Stomach smooth muscle (tissue), 2 donors: ENCODE measurements around the gene HOXC11.

Source experiments
- H3K27ac ChIP-seq: one replicate; pipeline ENCODE4 v1.7.0; 2013; ENCODE audit warnings: mild to moderate bottlenecking, low read length, inconsistent platforms
- H3K27me3 ChIP-seq, 2 donors: one replicate each; pipeline ENCODE4 v1.7.0; 2013; ENCODE audit warnings: low read length in 2 of 2; ENCODE audit not compliant: insufficient read depth in 2 of 2, control insufficient read depth in 1 of 2
- H3K36me3 ChIP-seq, 2 donors: one replicate each; pipeline ENCODE4 v1.7.0; 2013; ENCODE audit warnings: low read length in 2 of 2; ENCODE audit not compliant: control insufficient read depth in 2 of 2, insufficient read depth in 2 of 2
- H3K4me1 ChIP-seq: one replicate; pipeline ENCODE4 v1.7.0; 2013; ENCODE audit warnings: low read length; ENCODE audit not compliant: control insufficient read depth, insufficient read depth
- H3K4me3 ChIP-seq, 2 donors: one replicate each; pipeline ENCODE4 v1.7.0; 2013; ENCODE audit warnings: low read length in 2 of 2
- H3K9ac ChIP-seq, 2 donors: one replicate each; pipeline ENCODE4 v1.7.0; 2013; ENCODE audit warnings: low read length in 2 of 2, mild to moderate bottlenecking in 1 of 2
- H3K9me3 ChIP-seq, 2 donors: one replicate each; pipeline ENCODE4 v1.7.0; 2013; ENCODE audit warnings: low read length in 2 of 2; ENCODE audit not compliant: control insufficient read depth in 2 of 2
- donor health status: healthy.
- donor health status: Pancreatic carcinoma.

HOXC11 gene

GRCh38 chr12:53982648-53983567, 10.0 kb downstream of the HOXC11 start:
- peaks cover 87 to 92% of the 10 kb centered on the region in 2 donors for H3K27me3 ChIP-seq
- H3K4me1 ChIP-seq: peaks cover 18% of the 10 kb centered on the region
- H3K4me3 ChIP-seq: no peak overlapping the region
- H3K9ac ChIP-seq: no peak overlapping the region
- H3K36me3 ChIP-seq: no peaks in the 10 kb centered on the region
- H3K27ac ChIP-seq: no peak overlapping the region
- H3K9me3 ChIP-seq: no peaks in the 10 kb centered on the region

- H3K4me1 ChIP-seq: peaks cover 18% of the 10 kb centered on the region
- H3K27me3 ChIP-seq: peaks cover 88 to 94% of the 10 kb centered on the region in 2 donors
- no peak overlapping the region for H3K9ac ChIP-seq
- H3K27ac ChIP-seq: no peak overlapping the region
- H3K9me3 ChIP-seq: no peaks in the 10 kb centered on the region
- no peaks in the 10 kb centered on the region for H3K36me3 ChIP-seq
- H3K4me3 ChIP-seq: no peak overlapping the region
These were observed 10.6 kb downstream of the HOXC11 start for GRCh38 chr12:53983568-53983949.

GRCh38 chr12:53983950-53984572, 11.1 kb downstream of the HOXC11 start:
- H3K36me3 ChIP-seq: no peaks in the 10 kb centered on the region
- no peak overlapping the region for H3K4me3 ChIP-seq
- peaks cover 88 to 94% of the 10 kb centered on the region in 2 donors for H3K27me3 ChIP-seq
- H3K9me3 ChIP-seq: no peaks in the 10 kb centered on the region
- peaks cover 18% of the 10 kb centered on the region for H3K4me1 ChIP-seq
- no peak overlapping the region for H3K9ac ChIP-seq
- no peak overlapping the region for H3K27ac ChIP-seq

- H3K27me3 ChIP-seq: peaks cover 87 to 94% of the 10 kb centered on the region in 2 donors
- no peaks in the 10 kb centered on the region for H3K36me3 ChIP-seq
- no peak within 1 kb of the TSS for H3K9ac ChIP-seq
- peaks cover 18% of the 10 kb centered on the region for H3K4me1 ChIP-seq
- H3K27ac ChIP-seq: no peak within 1 kb of the TSS
- H3K9me3 ChIP-seq: no peaks in the 10 kb centered on the region
- H3K4me3 ChIP-seq: peak within 1 kb of the TSS in 1 of 2 donors; percentile 29
These were observed 12.2 kb downstream of the HOXC11 start, which contains the start of gene HOXC10 for GRCh38 chr12:53984901-53985691. HOXC10 (plus strand) TSS chr12:53985146; CDS start chr12:53985260, 114 bp downstream.

GRCh38 chr12:53985692-53985993, 12.7 kb downstream of the HOXC11 start:
- H3K36me3 ChIP-seq: no peaks in the 10 kb centered on the region
- H3K27ac ChIP-seq: no peak overlapping the region
- H3K27me3 ChIP-seq: peaks cover 90 to 97% of the 10 kb centered on the region in 2 donors
- H3K4me3 ChIP-seq: peak overlapping the region in 1 of 2 donors; percentile 22
- H3K4me1 ChIP-seq: peaks cover 18% of the 10 kb centered on the region
- H3K9me3 ChIP-seq: no peaks in the 10 kb centered on the region
- H3K9ac ChIP-seq: no peak overlapping the region

GRCh38 chr12:53985994-53986685, 13.2 kb downstream of the HOXC11 start:
- peak overlapping the region in 1 of 2 donors; percentile 22 for H3K4me3 ChIP-seq
- H3K9ac ChIP-seq: no peak overlapping the region

GRCh38 chr12:53986686-53987483, 14.0 kb downstream of the HOXC11 start:
- Histone ChIP-seq H3K27ac (no peak overlapping the region), H3K9ac (no peak overlapping the region), H3K4me3 (no peak overlapping the region), H3K4me1 (peaks cover 18% of the 10 kb centered on the region), H3K36me3 (no peaks in the 10 kb centered on the region), H3K27me3 (peaks cover 91 to 98% of the 10 kb centered on the region in 2 donors), H3K9me3 (no peaks in the 10 kb centered on the region)

More at GRCh38 chr12:53985994-53986685, 13.2 kb downstream of the HOXC11 start:
- peaks cover 18% of the 10 kb centered on the region for H3K4me1 ChIP-seq
- no peaks in the 10 kb centered on the region for H3K36me3 ChIP-seq
- H3K27ac ChIP-seq: no peak overlapping the region
- H3K9me3 ChIP-seq: no peaks in the 10 kb centered on the region
- peaks cover 90 to 97% of the 10 kb centered on the region in 2 donors for H3K27me3 ChIP-seq

GRCh38 chr12:53987787-53988230, 14.9 kb downstream of the HOXC11 start:
- Histone ChIP-seq H3K27ac (no peak overlapping the region), H3K4me3 (no peak overlapping the region)

GRCh38 chr12:53988541-53989226, 15.8 kb downstream of the HOXC11 start:
- Histone ChIP-seq H3K27ac (no peak overlapping the region), H3K9me3 (peaks cover 0 to 4% of the 10 kb centered on the region in 2 donors), H3K36me3 (no peaks in the 10 kb centered on the region), H3K4me3 (no peak overlapping the region), H3K9ac (no peak overlapping the region), H3K4me1 (peaks cover 15% of the 10 kb centered on the region), H3K27me3 (peaks cover 88 to 98% of the 10 kb centered on the region in 2 donors)

More at GRCh38 chr12:53987787-53988230, 14.9 kb downstream of the HOXC11 start:
- Histone ChIP-seq H3K9me3 (no peaks in the 10 kb centered on the region), H3K4me1 (peaks cover 18% of the 10 kb centered on the region), H3K36me3 (no peaks in the 10 kb centered on the region), H3K27me3 (peaks cover 89 to 98% of the 10 kb centered on the region in 2 donors), H3K9ac (no peak overlapping the region)
